Measurements from ENCODE around the gene ZBTB16.

- TF ChIP-seq CTCF (conservative IDR thresholded peaks at IDR 0.05; ENCODE audit: low read depth, low read length) (no peak), RFX5 (IDR thresholded peaks at IDR 0.05; ENCODE audit: low read depth, low read length) (no peak), POLR2A (IDR thresholded peaks at IDR 0.05; ENCODE audit: low read depth, low read length) (no peak), MAFK (IDR thresholded peaks at IDR 0.05; ENCODE audit: low read depth, low read length) (no peak), RAD21 (IDR thresholded peaks at IDR 0.05; ENCODE audit: low read length) (no peak), MXI1 (IDR thresholded peaks at IDR 0.05; ENCODE audit: borderline replicate concordance, low read depth, low read length) (no peak), USF2 (IDR thresholded peaks at IDR 0.05; ENCODE audit: low read depth, low read length) (no peak), ELK1 (IDR thresholded peaks at IDR 0.05; ENCODE audit: borderline replicate concordance, low read depth, low read length) (no peak), SMC3 (IDR thresholded peaks at IDR 0.05; ENCODE audit: low read depth, low read length) (no peak), BHLHE40 (IDR thresholded peaks at IDR 0.05; ENCODE audit: low read depth, low read length) (no peak), MAZ (IDR thresholded peaks at IDR 0.05; ENCODE audit: borderline replicate concordance, low read depth, low read length) (no peak)
These were observed 3.8 kb downstream of the ZBTB16 start for GRCh38 chr11:114063149-114063828.

All from IMR-90 (cell line).